CD4-positive, alpha-beta T cell treated with Interleukin-15 for 1 hour (primary cell): Measurements from ENCODE around the gene NPHP4.

Source experiments
- DNase-seq: peaks from one replicate; pipeline ENCODE4 v3.0.0-alpha.2; 2020

NPHP4 gene

GRCh38 chr1:5822266-5822665, 170.0 kb downstream of the NPHP4 start:
- DNase-seq: no peak

GRCh38 chr1:5821540-5822176, 170.6 kb downstream of the NPHP4 start:
- no peak for DNase-seq

DNA sequence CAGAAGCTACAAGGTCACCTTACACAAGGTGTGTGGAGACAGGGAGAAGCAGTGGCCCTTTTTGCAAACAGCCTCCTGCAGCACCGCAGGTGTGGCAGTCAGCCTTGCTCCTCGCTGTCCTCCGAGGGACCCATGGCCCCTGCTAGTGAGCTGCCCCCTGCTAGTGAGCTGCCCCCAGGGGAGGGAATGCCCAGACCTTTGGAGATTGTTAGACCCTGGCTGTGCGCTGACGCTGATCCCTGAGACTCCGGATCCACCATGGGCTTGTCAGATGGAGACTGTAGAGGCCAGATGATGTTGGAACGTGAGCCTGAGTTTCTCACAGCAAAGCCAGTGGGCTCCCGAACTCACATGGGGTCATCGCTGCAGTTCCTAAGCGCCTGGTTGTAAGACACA, 172.2 kb downstream of the NPHP4 start:
- no peak for DNase-seq

GRCh38 chr1:5819391-5820025, 172.7 kb downstream of the NPHP4 start:
- no peak for DNase-seq

- DNase-seq: no peak
Observed at GRCh38 chr1:5818755-5819154, 173.5 kb downstream of the NPHP4 start.

DNA sequence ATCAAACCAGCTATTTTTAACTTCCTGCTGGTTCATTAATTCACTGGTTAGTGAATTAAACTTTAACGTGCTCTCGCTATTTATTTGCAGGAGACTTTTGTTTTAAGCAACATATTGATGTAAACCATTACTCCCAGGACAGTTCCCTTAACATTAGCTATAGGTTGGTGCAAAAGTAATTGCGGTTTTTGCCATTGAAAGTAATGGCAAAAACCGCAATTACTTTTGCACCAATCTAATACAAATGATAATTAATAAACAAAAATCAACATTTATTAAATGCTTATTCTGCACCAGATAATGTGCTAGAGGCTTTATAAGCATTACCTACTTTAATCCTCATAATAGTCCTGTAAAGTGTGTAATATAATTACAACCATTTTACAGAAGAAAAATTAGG, 176.5 kb downstream of the NPHP4 start:
- DNase-seq: no peak

GRCh38 chr1:5815211-5815610, 177.0 kb downstream of the NPHP4 start:
- no peak for DNase-seq

DNA sequence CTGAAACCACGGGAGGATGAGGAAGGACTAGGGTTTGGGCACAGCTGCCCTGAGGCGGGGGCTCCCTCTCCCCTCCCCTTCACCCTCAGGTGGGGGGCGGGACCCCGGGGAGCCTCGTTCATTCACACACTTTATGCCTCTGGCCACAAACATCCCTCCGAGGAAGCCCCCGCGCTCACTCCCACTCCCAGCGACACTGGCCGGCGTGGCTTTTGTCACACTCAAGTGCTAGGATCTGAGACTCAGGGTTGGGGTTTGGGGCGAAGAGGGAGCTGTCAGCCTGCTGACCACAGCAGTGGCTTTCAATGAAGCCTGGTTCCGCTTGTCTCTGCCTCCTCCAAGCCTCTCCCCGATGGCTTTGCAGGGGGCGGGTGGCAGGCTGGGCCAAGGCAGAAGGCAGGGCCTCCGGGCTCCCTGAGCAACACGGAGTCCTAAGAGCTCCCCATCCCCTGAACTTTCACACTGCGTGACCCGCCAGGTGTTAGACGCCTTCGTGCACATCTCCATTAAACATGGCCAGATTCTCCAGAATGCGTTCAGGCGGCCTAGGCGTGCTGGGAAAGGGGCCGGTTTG, 178.1 kb downstream of the NPHP4 start:
- no peak for DNase-seq

DNA sequence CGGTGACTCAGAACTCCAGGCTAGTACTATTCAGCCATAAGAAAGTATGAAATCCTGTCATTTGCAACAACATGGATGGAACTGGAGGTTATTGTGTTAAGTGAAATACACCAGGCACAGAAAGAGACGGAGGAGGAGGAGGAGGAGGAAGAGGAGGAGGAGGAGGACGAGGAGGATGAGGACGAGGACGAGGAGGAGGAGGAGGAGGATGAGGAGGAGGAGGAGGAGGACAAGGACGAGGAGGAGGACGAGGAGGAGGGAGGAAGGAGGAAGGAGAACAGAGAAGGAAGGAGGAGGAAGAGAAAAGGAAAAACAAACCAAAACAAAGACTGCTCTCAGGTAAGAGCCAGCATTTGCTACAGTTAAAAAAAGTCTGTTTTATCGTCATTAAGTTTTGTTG, 178.7 kb downstream of the NPHP4 start:
- DNase-seq: no peak
